HEK293 (cell line): Measurements from ENCODE around the gene HHIP.

Experiments
- CTCF ChIA-PET: fragments of 350-600 bp; formaldehyde crosslinking; extraction: SDS; loops from one replicate; lab custom pipeline; 2021; ENCODE audit warnings: antibody characterized with exemption; lab: Yijun Ruan, JAX
- POLR2A ChIA-PET: fragments of 300-600 bp; formaldehyde crosslinking; extraction: SDS; loops from one replicate; lab custom pipeline; 2020; ENCODE audit warnings: antibody characterized with exemption, inconsistent platforms; lab: Yijun Ruan, JAX
- H3K27ac ChIP-seq: fragments of 200-500 bp; sonication (Bioruptor generic); 2 replicates; pipeline ENCODE4 v1.5.1; 2014; ENCODE audit warnings: low read depth, low read length, control low read depth, inconsistent platforms; ENCODE audit errors: extremely low read depth
- H3K36me3 ChIP-seq, 2 experiments: fragments of 200-500 bp in 1 of 2; sonication (Bioruptor generic) in 1 of 2; 1 replicate in 1 of 2; 2 replicates in 1 of 2; pipeline ENCODE4 v1.5.1; 2014 to 2017; ENCODE audit warnings: inconsistent platforms in 2 of 2, low read length in 2 of 2; ENCODE audit not compliant: control insufficient read depth in 2 of 2, insufficient read depth in 1 of 2
- H3K4me1 ChIP-seq: fragments of 200-500 bp; sonication (Bioruptor generic); 2 replicates; pipeline ENCODE4 v1.5.1; 2014; ENCODE audit warnings: mild to moderate bottlenecking, low read length, inconsistent platforms; ENCODE audit not compliant: control insufficient read depth, insufficient read depth
- H3K4me3 ChIP-seq: 2 replicates; pipeline ENCODE4 v1.5.1; 2011; ENCODE audit warnings: low read depth, mild to moderate bottlenecking, control low read depth, low read length, moderate library complexity
- H3K9me3 ChIP-seq: fragments of 200-500 bp; sonication (Bioruptor generic); 2 replicates; pipeline ENCODE4 v1.5.1; 2014; ENCODE audit warnings: low read depth, low read length, inconsistent platforms; ENCODE audit not compliant: control insufficient read depth, insufficient read depth
- EGR2 ChIP-seq: fragments of 450-650 bp; formaldehyde crosslinking; IDR thresholded peaks from 2 replicates; pipeline ENCODE4 v1.5.1; 2016; ENCODE audit warnings: low read depth, missing biosample characterization, missing genetic modification characterization
- FEZF1 ChIP-seq: fragments of 450-650 bp; formaldehyde crosslinking; IDR thresholded peaks from 2 replicates; pipeline ENCODE4 v1.5.1; 2016; ENCODE audit warnings: missing biosample characterization, missing genetic modification characterization
- HOXA7 ChIP-seq: sonication (generic); formaldehyde crosslinking; IDR thresholded peaks from 2 replicates; pipeline ENCODE4 v1.8.1; 2022; ENCODE audit warnings: missing genetic modification reagents, borderline replicate concordance
- KLF7 ChIP-seq: fragments of 450-650 bp; formaldehyde crosslinking; IDR thresholded peaks from 2 replicates; pipeline ENCODE4 v1.5.1; 2016; ENCODE audit warnings: missing biosample characterization, missing genetic modification characterization, borderline replicate concordance
- RBAK ChIP-seq: fragments of 450-650 bp; formaldehyde crosslinking; IDR thresholded peaks from 2 replicates; pipeline ENCODE4 v1.5.1; 2016; ENCODE audit warnings: missing biosample characterization, missing genetic modification characterization
- REPIN1 ChIP-seq: fragments of 450-650 bp; formaldehyde crosslinking; IDR thresholded peaks from 2 replicates; pipeline ENCODE4 v1.5.1; 2017; ENCODE audit warnings: missing biosample characterization, missing genetic modification characterization, low read depth
- SP7 ChIP-seq: fragments of 450-650 bp; formaldehyde crosslinking; IDR thresholded peaks from 2 replicates; pipeline ENCODE4 v1.5.1; 2016; ENCODE audit warnings: missing biosample characterization, missing genetic modification characterization
- ZBTB20 ChIP-seq: fragments of 450-650 bp; formaldehyde crosslinking; IDR thresholded peaks from 2 replicates; pipeline ENCODE4 v1.5.1; 2016; ENCODE audit warnings: missing biosample characterization, missing genetic modification characterization
- ZIC2 ChIP-seq: fragments of 450-650 bp; formaldehyde crosslinking; IDR thresholded peaks from 2 replicates; pipeline ENCODE4 v1.5.1; 2016; ENCODE audit warnings: missing biosample characterization, missing genetic modification characterization
- ZNF121 ChIP-seq: fragments of 450-650 bp; formaldehyde crosslinking; IDR thresholded peaks from 2 replicates; pipeline ENCODE4 v1.5.1; 2016; ENCODE audit warnings: missing biosample characterization, missing genetic modification characterization
- ZNF133 ChIP-seq: fragments of 450-650 bp; formaldehyde crosslinking; IDR thresholded peaks from 2 replicates; pipeline ENCODE4 v1.5.1; 2016; ENCODE audit warnings: missing biosample characterization, missing genetic modification characterization
- ZNF155 ChIP-seq: fragments of 450-650 bp; formaldehyde crosslinking; IDR thresholded peaks from 2 replicates; pipeline ENCODE4 v1.5.1; 2016; ENCODE audit warnings: missing biosample characterization, missing genetic modification characterization
- ZNF169 ChIP-seq: fragments of 450-650 bp; formaldehyde crosslinking; IDR thresholded peaks from 2 replicates; pipeline ENCODE4 v1.5.1; 2016; ENCODE audit warnings: missing biosample characterization, missing genetic modification characterization
- ZNF23 ChIP-seq: fragments of 450-650 bp; formaldehyde crosslinking; IDR thresholded peaks from 2 replicates; pipeline ENCODE4 v1.5.1; 2016; ENCODE audit warnings: missing biosample characterization, missing genetic modification characterization, borderline replicate concordance
- ZNF274 ChIP-seq, 2 experiments: fragments of 200-500 bp in 1 of 2; fragments of 450-650 bp in 1 of 2; sonication (Bioruptor generic) in 1 of 2; formaldehyde crosslinking in 1 of 2; IDR thresholded peaks; 2 replicates each; pipeline versions ENCODE4 v1.5.1 to v1.6.1; 2014 to 2016; ENCODE audit warnings: borderline replicate concordance in 1 of 2, inconsistent platforms in 1 of 2, low read length in 1 of 2, missing biosample characterization in 1 of 2, missing genetic modification characterization in 1 of 2
- ZNF311 ChIP-seq: fragments of 450-650 bp; formaldehyde crosslinking; IDR thresholded peaks from 2 replicates; pipeline ENCODE4 v1.5.1; 2017; ENCODE audit warnings: missing biosample characterization, missing genetic modification characterization, borderline replicate concordance
- ZNF341 ChIP-seq: fragments of 450-650 bp; formaldehyde crosslinking; IDR thresholded peaks from 2 replicates; pipeline ENCODE4; 2016; ENCODE audit warnings: low read depth, missing biosample characterization, missing genetic modification characterization
- ZNF350 ChIP-seq: fragments of 450-650 bp; formaldehyde crosslinking; IDR thresholded peaks from 2 replicates; pipeline ENCODE4 v1.5.0; 2017; ENCODE audit warnings: missing biosample characterization, mild to moderate bottlenecking, missing genetic modification characterization
- ZNF398 ChIP-seq: fragments of 450-650 bp; formaldehyde crosslinking; IDR thresholded peaks from 2 replicates; pipeline ENCODE4 v1.5.1; 2017; ENCODE audit warnings: missing biosample characterization, missing genetic modification characterization
- ZNF433 ChIP-seq: fragments of 450-650 bp; formaldehyde crosslinking; IDR thresholded peaks from 2 replicates; pipeline ENCODE4 v1.5.1; 2016; ENCODE audit warnings: missing biosample characterization, missing genetic modification characterization, low read depth
- ZNF510 ChIP-seq: fragments of 450-650 bp; formaldehyde crosslinking; IDR thresholded peaks from 2 replicates; pipeline ENCODE4 v1.5.1; 2018; ENCODE audit warnings: mild to moderate bottlenecking, missing genetic modification characterization, missing biosample characterization; ENCODE audit not compliant: insufficient replicate concordance
- ZNF529 ChIP-seq: fragments of 450-650 bp; formaldehyde crosslinking; IDR thresholded peaks from 2 replicates; pipeline ENCODE4 v1.5.1; 2017; ENCODE audit warnings: missing genetic modification characterization, missing biosample characterization; ENCODE audit not compliant: insufficient replicate concordance
- ZNF549 ChIP-seq: fragments of 450-650 bp; IDR thresholded peaks from 2 replicates; pipeline ENCODE4 v1.5.1; 2018; ENCODE audit warnings: missing biosample characterization, missing genetic modification characterization, mild to moderate bottlenecking, inconsistent platforms, moderate library complexity
- ZNF610 ChIP-seq: fragments of 450-650 bp; formaldehyde crosslinking; IDR thresholded peaks from 2 replicates; pipeline ENCODE4 v1.5.1; 2016; ENCODE audit warnings: missing biosample characterization, missing genetic modification characterization, borderline replicate concordance
- ZNF660 ChIP-seq: fragments of 450-650 bp; IDR thresholded peaks from 2 replicates; pipeline ENCODE4 v1.5.1; 2018; ENCODE audit warnings: missing biosample characterization, mild to moderate bottlenecking, missing genetic modification characterization
- TF ChIP-seq, protein P1 (sequence below): fragments of 450-650 bp; formaldehyde crosslinking; IDR thresholded peaks from 2 replicates; pipeline ENCODE4 v1.5.1; 2017; ENCODE audit warnings: missing biosample characterization, mild to moderate bottlenecking, missing genetic modification characterization, moderate library complexity

Gene HHIP

GRCh38 chr4:144699565-144699964 lies 53.6 kb downstream of the HHIP start:
- Histone ChIP-seq H3K4me3 (no peak overlapping the region), H3K4me1 (no peaks in the 10 kb centered on the region), H3K27ac (no peak overlapping the region), H3K36me3 (no peaks in the 10 kb centered on the region), H3K9me3 (no peaks in the 10 kb centered on the region)
- ChIA-PET CTCF (no interaction called here), POLR2A (no interaction called here)
- TF ChIP-seq ZNF155 (tag by site-specific recombination) (no peak), RBAK (no peak), ZBTB20 (no peak), ZNF433 (tag by site-specific recombination) (no peak), ZNF660 (tag by site-specific recombination) (no peak), ZNF274 (IDR thresholded peaks at IDR 0.05; ENCODE audit: low read length) (no peak), ZNF274 (tag by site-specific recombination; IDR thresholded peaks at IDR 0.05; ENCODE audit: borderline replicate concordance) (no peak), KLF7 (tag by site-specific recombination) (no peak), ZNF311 (tag by site-specific recombination) (no peak), REPIN1 (tag by site-specific recombination) (no peak), ZNF510 (tag by site-specific recombination) (no peak), SP7 (tag by site-specific recombination) (no peak), ZNF169 (tag by site-specific recombination) (no peak)

DNA sequence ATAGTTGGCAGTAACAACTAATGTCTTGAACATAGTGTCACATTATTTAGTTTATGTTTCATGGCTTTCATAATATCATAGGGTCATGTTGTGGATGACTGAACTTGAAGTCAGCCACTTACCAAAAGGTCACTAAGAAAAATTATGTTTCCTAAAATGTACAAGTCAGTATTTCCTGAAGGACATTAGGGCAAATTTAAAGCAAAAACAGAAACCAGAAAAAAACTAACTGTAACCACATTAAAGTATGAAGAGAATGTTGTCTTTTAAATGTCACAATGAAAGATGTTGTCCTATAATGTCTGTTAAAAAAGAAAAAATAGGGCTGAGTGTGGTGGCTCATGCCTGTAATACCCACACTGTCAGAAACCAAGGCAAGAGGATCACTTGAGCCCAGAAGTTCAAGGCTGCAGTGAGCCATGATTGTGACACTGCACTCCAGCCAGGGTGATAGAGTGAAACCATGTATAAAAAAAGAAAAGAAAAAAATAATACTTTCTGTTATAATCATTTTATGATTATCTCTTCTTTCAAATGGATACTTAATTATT lies 55.8 kb downstream of the HHIP start:
- no peaks in the 10 kb centered on the region for H3K4me1 ChIP-seq
- TF ChIP-seq ZNF549 (tag by site-specific recombination), result no peak
- no peak for TF ChIP-seq KLF7 (tag by site-specific recombination)
- TF ChIP-seq ZNF121 (tag by site-specific recombination), result no peak
- CTCF ChIA-PET, result no interaction called here

GRCh38 chr4:144703494-144703893 lies 57.5 kb downstream of the HHIP start:
- Histone ChIP-seq H3K36me3 (no peaks in the 10 kb centered on the region), H3K27ac (no peak overlapping the region), H3K4me3 (no peak overlapping the region), H3K4me1 (no peaks in the 10 kb centered on the region), H3K9me3 (no peaks in the 10 kb centered on the region)
- ChIA-PET CTCF (interaction anchor here (0.8 to 0.9 kb wide), 2 partner anchors 9 to 914 kb away, joined by 3 to 4 read pairs; no protein-coding TSS in a partner anchor), POLR2A (no interaction called here)
- TF ChIP-seq SP7 (tag by site-specific recombination) (no peak), ZNF341 (tag by site-specific recombination) (no peak), ZNF23 (tag by site-specific recombination) (no peak), ZNF398 (tag by site-specific recombination) (no peak), ZNF350 (tag by site-specific recombination) (no peak), ZNF610 (tag by site-specific recombination) (no peak), ZIC2 (no peak), FEZF1 (tag by site-specific recombination) (no peak), ZNF133 (tag by site-specific recombination) (no peak), EGR2 (tag by site-specific recombination) (no peak), ZNF529 (tag by site-specific recombination) (no peak), ZNF274 (IDR thresholded peaks at IDR 0.05; ENCODE audit: low read length) (no peak), ZNF274 (tag by site-specific recombination; IDR thresholded peaks at IDR 0.05; ENCODE audit: borderline replicate concordance) (no peak), HOXA7 (no peak)
- TF ChIP-seq, protein P1, sequence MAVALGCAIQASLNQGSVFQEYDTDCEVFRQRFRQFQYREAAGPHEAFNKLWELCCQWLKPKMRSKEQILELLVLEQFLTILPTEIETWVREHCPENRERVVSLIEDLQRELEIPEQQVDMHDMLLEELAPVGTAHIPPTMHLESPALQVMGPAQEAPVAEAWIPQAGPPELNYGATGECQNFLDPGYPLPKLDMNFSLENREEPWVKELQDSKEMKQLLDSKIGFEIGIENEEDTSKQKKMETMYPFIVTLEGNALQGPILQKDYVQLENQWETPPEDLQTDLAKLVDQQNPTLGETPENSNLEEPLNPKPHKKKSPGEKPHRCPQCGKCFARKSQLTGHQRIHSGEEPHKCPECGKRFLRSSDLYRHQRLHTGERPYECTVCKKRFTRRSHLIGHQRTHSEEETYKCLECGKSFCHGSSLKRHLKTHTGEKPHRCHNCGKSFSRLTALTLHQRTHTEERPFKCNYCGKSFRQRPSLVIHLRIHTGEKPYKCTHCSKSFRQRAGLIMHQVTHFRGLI, result no peak

More for the DNA sequence above, 55.8 kb downstream of the HHIP start:
- Histone ChIP-seq H3K9me3 (no peaks in the 10 kb centered on the region), H3K36me3 (no peaks in the 10 kb centered on the region), H3K27ac (no peak overlapping the region), H3K4me3 (no peak overlapping the region)
- POLR2A ChIA-PET, result no interaction called here
